PC-3 (cell line): ENCODE data around the gene SON. TPM values are rescaled to one million over a fixed set of nuclear protein-coding genes. Genes with fewer than 3 reads are reported as not detected.

Source experiments
- ATAC-seq: fragments of 200-7000 bp; cut with Tn5 transposase; 2 replicates; pipeline ENCODE4 v1.9.1; 2020; ENCODE audit warnings: mild to moderate bottlenecking, moderate library complexity
- BruUV-seq: library from RNA; stranded (reverse); fragments of 400-500 nt; replicated peaks from 2 replicates; lab custom pipeline; 2021; lab: Mats Ljungman, UMichigan
- CTCF ChIA-PET: fragments of 300-600 bp; sonication (Branson Sonifier 250); formaldehyde crosslinking; loops from one replicate; lab custom pipeline; 2022; ENCODE audit warnings: antibody characterized with exemption; lab: Charles Lee
- POLR2A ChIA-PET: fragments of 300-600 bp; sonication (Branson Sonifier 250); formaldehyde crosslinking; loops from one replicate; lab custom pipeline; 2022; ENCODE audit warnings: antibody characterized with exemption; ENCODE audit not compliant: unreplicated experiment; lab: Charles Lee
- DNase-seq: peaks from one replicate; pipeline ENCODE4 v3.0.0-alpha.2; 2015
- H2AFZ ChIP-seq: fragments of 300-600 bp; sonication (generic); 2 replicates; pipeline ENCODE4 v1.6.0; 2016; ENCODE audit warnings: antibody characterized with exemption, low read length
- H3F3A ChIP-seq: fragments of 300-600 bp; sonication (generic); one replicate; pipeline ENCODE4 v1.6.0; 2017; ENCODE audit warnings: antibody characterized with exemption, low read length, control low read depth, mild to moderate bottlenecking; ENCODE audit not compliant: unreplicated experiment
- H3K27ac ChIP-seq: fragments of 300-600 bp; sonication (generic); 2 replicates; pipeline ENCODE4 v1.5.1; 2016; ENCODE audit warnings: mild to moderate bottlenecking, low read length
- H3K27me3 ChIP-seq: fragments of 300-600 bp; sonication (generic); 2 replicates; pipeline ENCODE4 v1.6.1; 2016; ENCODE audit warnings: low read length, mixed read lengths
- H3K36me3 ChIP-seq: fragments of 300-600 bp; sonication (generic); 2 replicates; pipeline ENCODE4 v1.6.1; 2016; ENCODE audit warnings: low read depth, mixed run types, low read length, mixed read lengths
- H3K4me1 ChIP-seq: fragments of 300-600 bp; sonication (generic); 2 replicates; pipeline ENCODE4 v1.5.1; 2016; ENCODE audit warnings: low read length; ENCODE audit not compliant: insufficient read depth
- H3K4me2 ChIP-seq: fragments of 300-600 bp; sonication (generic); 2 replicates; pipeline ENCODE4 v1.6.0; 2016; ENCODE audit warnings: low read length
- H3K4me3 ChIP-seq: fragments of 300-600 bp; sonication (generic); 2 replicates; pipeline ENCODE4 v1.5.1; 2016; ENCODE audit warnings: mild to moderate bottlenecking, low read length, mixed read lengths
- H3K79me2 ChIP-seq: fragments of 300-600 bp; sonication (generic); 2 replicates; pipeline ENCODE4 v1.6.1; 2017; ENCODE audit warnings: low read length, mixed read lengths
- H3K9ac ChIP-seq: fragments of 300-600 bp; sonication (generic); 2 replicates; pipeline ENCODE4 v1.6.0; 2016; ENCODE audit warnings: mild to moderate bottlenecking, low read length
- H3K9me2 ChIP-seq: fragments of 300-600 bp; sonication (generic); replicated peaks from 2 replicates; pipeline ENCODE4 v1.6.1; 2016; ENCODE audit warnings: mixed run types, low read length, mixed read lengths
- H3K9me3 ChIP-seq: fragments of 300-600 bp; sonication (generic); 2 replicates; pipeline ENCODE4 v1.6.1; 2016; ENCODE audit warnings: low read length, mixed read lengths
- H4K20me1 ChIP-seq: fragments of 300-600 bp; sonication (generic); 2 replicates; pipeline ENCODE4 v1.6.1; 2016; ENCODE audit warnings: low read length, mixed read lengths
- CTCF ChIP-seq: fragments of 300-600 bp; sonication (generic); conservative IDR thresholded peaks from 2 replicates; pipeline ENCODE4 v1.5.1; 2017; ENCODE audit warnings: antibody characterized with exemption, low read depth, mild to moderate bottlenecking, low read length
- EZH2 ChIP-seq: fragments of 300-600 bp; sonication (generic); IDR thresholded peaks from one replicate; pipeline ENCODE4 v1.6.1; 2017; ENCODE audit warnings: antibody characterized with exemption, mild to moderate bottlenecking, low read length; ENCODE audit not compliant: unreplicated experiment
- EZH2phosphoT487 ChIP-seq: fragments of 300-600 bp; sonication (generic); IDR thresholded peaks from 2 replicates; pipeline ENCODE4 v1.6.1; 2018; ENCODE audit warnings: mild to moderate bottlenecking, antibody characterized with exemption, low read length, borderline replicate concordance
- intact Hi-C: fragments of 100-400 bp; cut with micrococcal nuclease; formaldehyde crosslinking; loops from 2 replicates; pipeline ENCODE4 v1.9.0; 2023
- total RNA-seq: library from RNA; depleted of rRNA; stranded (reverse); fragments of >200 nt; gene quantifications from 2 replicates; pipeline ENCODE4 v1.2.3, GENCODE V29; 2014

SON gene
- total RNA-seq, 1 experiment from 2014 or later, result 373 TPM

- ChIA-PET CTCF (interaction anchor here (0.6 kb wide), 1 partner anchor 101 kb away, joined by 3 read pairs; no protein-coding TSS in a partner anchor), POLR2A (interaction anchor here (0.6 kb wide), 2 partner anchors 136 to 267 kb away, joined by 3 read pairs; no protein-coding TSS in a partner anchor)
- Histone ChIP-seq H2AFZ (peak overlapping the region; percentile 69), H4K20me1 (peaks cover 37% of the 10 kb centered on the region), H3K9me2 (no peaks in the 10 kb centered on the region), H3K9me3 (no peaks in the 10 kb centered on the region), H3K4me3 (peak overlapping the region; percentile 94), H3K9ac (peak overlapping the region; percentile 99), H3K36me3 (peaks cover 28% of the 10 kb centered on the region), H3F3A (no peaks in the 10 kb centered on the region), H3K79me2 (peaks cover 92% of the 10 kb centered on the region), H3K4me1 (peaks cover 22% of the 10 kb centered on the region), H3K4me2 (peak overlapping the region; percentile 95), H3K27me3 (no peaks in the 10 kb centered on the region), H3K27ac (peak overlapping the region; percentile 98)
- ATAC-seq, result no peak
- no TSS peak for BruUV-seq
- DNase-seq, result peak; percentile 30
- intact Hi-C loops, result loop anchor here (5.0 kb wide), 3 partner anchors 46 to 159 kb away; partner anchors contain the start of gene DONSON
- TF ChIP-seq EZH2 (no peak), EZH2phosphoT487 (no peak), CTCF (no peak)
Observed at GRCh38 chr21:33541105-33541711, 1.6 kb upstream of the SON start.

- peaks cover 41% of the 10 kb centered on the region for H4K20me1 ChIP-seq
- ATAC-seq (peak; percentile 78), DNase-seq (peak; percentile 83)
- peak within 1 kb of the TSS; percentile 99 for H3K9ac ChIP-seq
- POLR2A ChIA-PET, result interaction anchor here (0.5 to 0.8 kb wide), 7 partner anchors 39 to 657 kb away, joined by 3 to 6 read pairs (median 4); partner anchors contain the start of gene CRYZL1
- H3K27ac ChIP-seq, result peak within 1 kb of the TSS; percentile 98
- TF ChIP-seq EZH2phosphoT487, result no peak
- no peak for TF ChIP-seq EZH2
- no peak for TF ChIP-seq CTCF
- BruUV-seq, result TSS peak; percentile 70
- H3K79me2 ChIP-seq, result peaks cover 96% of the 10 kb centered on the region
- H3K9me2 ChIP-seq, result no peaks in the 10 kb centered on the region
- peak within 1 kb of the TSS; percentile 69 for H2AFZ ChIP-seq
- H3F3A ChIP-seq, result no peaks in the 10 kb centered on the region
- H3K4me2 ChIP-seq, result peak within 1 kb of the TSS; percentile 95
- H3K36me3 ChIP-seq, result peaks cover 26% of the 10 kb centered on the region
- H3K4me3 ChIP-seq, result peak within 1 kb of the TSS; percentile 94
- intact Hi-C loops, result loop anchor here (5.0 kb wide), 3 partner anchors 45 to 160 kb away; partner anchors contain the start of gene DONSON
- H3K27me3 ChIP-seq, result no peaks in the 10 kb centered on the region
- CTCF ChIA-PET, result no interaction called here
- H3K9me3 ChIP-seq, result no peaks in the 10 kb centered on the region
- peaks cover 22% of the 10 kb centered on the region for H3K4me1 ChIP-seq
Observed at GRCh38 chr21:33541756-33542639, 840 bp upstream of the SON start, which contains the start of gene GART. Gene GART (minus strand): TSS chr21:33542117. CDS start chr21:33539315, 2,802 bp downstream.
